DMS153 treated with DMSO at 0.1 percent for 48 hours (cell line): ENCODE measurements around the gene APBA3.

Experiments
- DNase-seq: peaks from one replicate; lab custom pipeline; 2025; ENCODE audit not compliant: unreplicated experiment; lab: John Stamatoyannopoulos, UW

Gene APBA3

DNA sequence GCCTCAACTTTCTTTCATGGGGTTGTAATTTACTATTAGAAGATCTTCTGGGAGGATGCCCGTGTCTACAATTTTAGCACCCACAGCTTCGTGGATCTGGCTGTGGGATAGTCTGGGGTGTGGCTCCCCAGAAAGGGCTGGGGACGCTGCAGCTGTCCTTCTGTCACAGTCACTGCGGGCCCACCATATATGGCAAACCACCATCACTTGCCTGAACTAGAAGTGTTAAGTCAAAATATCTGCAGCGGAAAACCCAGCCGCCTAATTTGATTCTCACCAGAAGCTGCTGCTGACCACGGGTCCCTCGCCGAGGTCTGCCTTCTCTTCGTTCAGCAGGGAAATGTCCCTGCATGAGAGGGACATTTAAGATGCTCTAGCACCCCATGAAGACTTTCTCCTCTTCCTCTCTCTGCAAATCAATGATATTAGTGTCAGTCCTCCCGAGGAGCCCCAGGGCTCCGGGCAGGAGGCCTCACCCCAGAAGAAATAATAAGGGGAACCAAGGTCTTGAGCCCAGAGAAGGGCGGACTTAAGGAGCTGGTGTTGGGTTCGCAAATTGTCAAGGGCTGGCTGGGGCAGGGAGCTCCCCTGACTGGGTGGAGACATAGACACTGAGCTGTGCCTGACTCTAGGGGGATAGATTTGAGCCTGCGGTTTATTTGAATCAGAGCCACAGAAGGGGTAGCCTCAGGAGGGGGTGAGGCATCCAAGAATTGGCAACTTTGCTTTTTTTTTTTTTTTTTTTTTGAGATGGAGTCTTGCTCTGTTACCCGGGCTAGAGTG, 27.7 kb upstream of the APBA3 start:
- no peak for DNase-seq

DNA sequence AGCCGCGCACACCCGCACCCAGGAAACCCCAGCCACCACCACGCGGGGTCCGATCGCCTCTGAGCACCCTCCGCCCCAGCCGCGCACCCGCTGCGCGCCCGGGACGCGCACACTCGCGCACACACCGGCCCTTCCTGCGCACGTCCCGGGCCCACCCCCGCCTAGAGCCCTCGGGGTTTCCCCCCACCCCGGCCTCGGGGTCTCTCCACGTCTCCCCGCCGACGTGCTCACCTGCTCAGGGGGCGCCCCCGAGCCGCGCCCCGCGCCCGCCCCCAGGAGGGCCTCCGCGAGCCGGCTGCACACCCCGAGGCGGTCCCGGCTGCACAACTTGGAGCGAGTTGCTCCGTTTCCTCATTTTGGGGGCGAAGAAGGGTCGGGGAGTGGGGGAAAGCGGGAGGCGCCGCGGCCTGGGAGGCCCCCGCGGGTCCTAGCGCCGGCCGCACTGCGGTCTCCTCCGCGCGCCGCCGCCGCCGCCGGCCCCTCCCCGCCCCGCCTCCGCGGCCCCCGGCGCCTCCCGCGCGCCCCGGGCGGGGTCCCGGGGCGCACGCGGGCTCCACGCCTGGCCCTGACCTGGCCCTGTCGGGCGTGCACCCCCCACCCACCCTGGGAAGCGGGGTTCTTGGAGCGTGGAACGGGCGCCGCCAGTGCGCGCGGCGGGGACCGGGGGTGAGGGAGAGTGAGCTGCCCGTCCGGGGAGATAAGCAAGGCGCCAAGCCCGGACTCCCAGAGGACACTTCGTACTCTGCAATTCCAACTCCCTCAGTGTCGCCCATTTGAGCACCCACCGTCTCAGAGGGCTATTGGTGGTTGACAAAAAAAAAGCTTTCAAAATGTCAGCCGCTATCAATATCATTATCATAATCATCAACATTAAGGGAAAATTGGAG, 24.7 kb upstream of the APBA3 start, which contains the start of gene MATK:
Gene MATK (minus strand): TSS at position 444 of the 887 bp plus-strand sequence. CDS start 1,246 bp downstream, outside the sequence.
- no peak for DNase-seq

DNA sequence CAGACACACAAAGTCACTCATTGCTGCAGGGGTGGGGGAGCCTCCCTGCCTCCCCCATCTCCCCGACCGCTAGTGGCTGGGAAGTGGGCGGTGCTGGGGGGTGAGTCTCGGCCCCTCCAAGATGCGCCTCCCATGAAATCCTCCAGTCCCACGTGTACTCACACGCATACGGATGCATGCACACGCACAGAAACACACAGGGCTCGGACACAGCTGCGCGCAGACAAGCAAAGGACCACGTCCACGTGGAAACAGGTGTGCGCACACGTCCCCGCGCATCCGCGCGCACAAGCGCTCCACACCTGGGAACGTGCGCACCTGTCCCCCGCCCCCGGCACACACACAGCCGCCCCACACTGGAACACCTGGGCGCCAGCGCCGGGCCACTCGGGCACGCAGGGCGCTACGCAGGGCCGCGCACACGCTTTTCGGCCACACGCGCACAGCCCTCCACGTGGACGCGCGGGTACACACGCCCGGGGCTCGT, 24.0 kb upstream of the APBA3 start:
- DNase-seq, result no peak

DNA sequence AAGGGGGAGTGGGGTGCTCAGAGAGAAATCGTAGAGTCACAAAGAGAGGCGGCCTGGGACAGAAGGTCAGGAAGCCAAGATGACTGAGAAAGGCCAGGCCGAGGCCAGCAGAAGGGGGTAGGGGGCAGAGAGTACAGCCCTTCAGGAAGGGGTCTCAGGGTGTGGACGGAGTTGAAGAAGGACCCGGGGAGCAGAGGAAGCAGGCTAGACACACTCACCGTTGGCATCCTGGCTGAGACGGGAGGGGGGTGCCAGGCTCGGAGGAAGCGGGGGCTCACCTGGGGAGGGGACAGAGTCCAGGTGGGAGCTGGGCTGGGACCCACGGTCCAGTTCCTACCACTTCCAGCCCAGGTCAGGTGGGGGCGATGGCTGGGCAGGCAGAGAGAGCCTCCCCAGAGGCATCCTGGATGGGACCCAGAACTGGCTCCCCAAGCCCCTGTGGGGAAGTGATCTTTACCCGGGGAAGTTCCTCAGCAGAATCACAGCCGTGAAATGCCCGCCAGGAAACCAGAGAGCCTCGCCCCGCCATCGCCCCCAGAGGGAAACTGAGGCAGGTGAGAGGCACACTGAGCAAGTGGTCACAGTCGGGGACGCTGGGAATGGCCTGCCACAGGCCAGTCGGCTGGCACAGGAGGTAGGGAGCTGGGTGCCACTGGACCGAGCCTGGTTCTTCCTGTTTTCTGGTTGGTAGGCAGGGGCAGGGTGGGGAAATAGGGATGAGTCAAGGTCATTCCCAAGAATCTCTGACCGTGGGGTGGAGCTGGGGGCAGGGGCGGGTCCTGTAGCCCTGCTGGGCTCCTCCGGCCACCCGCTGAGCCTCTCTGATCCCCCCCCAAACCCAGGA, 23.3 kb upstream of the APBA3 start:
- DNase-seq, result no peak

DNA sequence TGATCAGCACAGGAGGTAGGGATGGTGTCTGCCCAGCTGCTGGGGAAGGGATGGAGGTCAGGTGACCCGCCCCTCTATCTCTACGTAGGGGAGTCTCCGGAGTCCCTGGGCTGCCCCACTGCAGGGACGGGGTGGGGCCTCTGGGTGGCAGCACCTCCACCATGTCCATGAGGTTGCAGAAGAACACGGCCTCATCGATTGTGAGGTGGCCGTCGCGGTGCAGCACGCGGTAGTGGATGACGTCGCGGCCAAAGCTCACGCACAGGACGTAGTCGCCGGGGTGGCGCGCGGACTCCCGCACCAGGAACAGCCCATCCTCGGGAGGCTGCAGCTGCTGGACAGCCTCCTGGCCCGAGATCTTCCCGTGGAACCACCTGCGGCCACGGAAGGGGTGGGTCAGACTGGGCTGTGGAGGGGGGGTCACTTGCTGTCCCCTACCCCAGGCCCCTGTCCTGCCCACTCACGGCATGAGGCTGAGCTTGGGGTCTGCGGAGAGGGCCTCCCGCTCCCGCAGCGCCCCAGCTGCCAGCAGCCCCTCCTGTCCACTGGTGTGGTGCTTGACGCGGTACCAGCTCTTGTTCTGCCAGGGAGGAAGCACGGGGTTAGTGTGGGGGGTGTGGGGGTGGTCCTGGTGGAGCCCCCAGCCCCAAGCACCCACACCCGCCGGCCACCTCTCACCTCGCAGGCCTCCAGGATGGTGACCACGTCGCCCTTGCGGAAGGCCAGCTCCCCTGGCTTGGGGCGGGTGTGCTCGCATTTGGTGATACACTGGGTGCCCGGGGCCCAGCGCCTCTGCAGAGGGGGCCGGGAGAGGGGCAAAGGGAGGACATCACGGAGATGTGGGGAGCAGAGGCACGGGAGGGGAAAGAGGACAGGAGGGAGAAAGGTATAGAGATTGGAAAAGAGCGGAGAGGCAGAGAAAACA, 22.4 kb upstream of the APBA3 start:
- no peak for DNase-seq

DNA sequence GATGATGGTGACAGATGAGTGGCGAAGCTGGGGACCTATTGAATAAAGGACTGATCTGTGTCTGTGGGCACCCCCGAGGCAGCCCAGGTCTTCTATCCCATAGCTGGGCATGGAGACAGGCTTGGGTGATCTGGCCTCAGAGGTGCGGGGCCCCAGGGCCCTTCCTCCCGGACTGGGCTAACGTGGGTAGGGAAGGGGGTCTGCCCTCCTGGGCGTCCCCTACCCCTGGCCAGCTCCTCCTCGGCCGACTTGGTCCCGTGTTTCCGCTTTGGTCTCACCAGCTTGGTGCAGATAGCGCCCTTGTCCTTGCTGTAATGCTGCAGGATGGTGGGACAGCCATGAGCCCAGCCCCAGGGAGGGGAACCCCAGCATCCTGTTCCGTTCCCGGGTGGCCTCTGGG, 21.4 kb upstream of the APBA3 start:
- DNase-seq, result no peak

DNA sequence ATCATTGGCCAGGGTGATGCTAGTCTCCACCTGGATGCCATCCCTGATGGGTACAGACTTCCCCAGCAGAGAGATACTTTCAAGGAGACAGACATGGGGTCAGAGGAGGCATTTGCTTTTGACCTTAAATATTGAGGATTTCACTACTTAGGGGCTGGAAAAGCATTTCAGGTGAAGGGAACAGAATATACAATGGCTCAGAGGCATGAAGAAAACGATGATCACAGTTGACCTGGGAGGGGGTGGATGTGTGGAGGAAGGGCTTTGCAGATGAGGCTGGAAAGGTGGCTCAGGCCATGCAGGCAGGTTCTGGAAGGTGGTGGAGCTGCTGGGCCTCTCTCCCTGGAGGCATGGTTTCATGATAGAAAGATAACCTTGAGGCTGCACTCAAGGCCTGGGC, 20.8 kb upstream of the APBA3 start:
- DNase-seq, result no peak

DNA sequence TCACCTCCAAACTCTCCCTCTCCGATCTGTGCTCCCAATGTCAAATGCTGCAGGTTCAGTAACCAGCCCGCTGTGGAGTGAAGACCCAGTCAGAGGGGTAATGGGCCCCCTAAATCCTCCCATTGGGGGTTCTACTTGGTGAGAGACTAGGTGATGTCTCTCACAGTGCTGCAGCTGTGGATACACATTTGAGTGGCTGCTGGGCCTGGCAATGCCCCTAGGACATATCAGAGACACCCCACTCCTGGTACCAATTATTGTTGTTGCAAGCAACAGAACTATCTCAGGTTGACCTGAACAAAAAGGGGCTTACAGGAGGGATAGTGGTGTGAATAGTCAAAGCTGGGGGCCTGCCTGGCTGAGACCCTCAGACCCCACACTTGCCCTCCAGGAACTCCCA, 20.1 kb upstream of the APBA3 start:
- no peak for DNase-seq

DNA sequence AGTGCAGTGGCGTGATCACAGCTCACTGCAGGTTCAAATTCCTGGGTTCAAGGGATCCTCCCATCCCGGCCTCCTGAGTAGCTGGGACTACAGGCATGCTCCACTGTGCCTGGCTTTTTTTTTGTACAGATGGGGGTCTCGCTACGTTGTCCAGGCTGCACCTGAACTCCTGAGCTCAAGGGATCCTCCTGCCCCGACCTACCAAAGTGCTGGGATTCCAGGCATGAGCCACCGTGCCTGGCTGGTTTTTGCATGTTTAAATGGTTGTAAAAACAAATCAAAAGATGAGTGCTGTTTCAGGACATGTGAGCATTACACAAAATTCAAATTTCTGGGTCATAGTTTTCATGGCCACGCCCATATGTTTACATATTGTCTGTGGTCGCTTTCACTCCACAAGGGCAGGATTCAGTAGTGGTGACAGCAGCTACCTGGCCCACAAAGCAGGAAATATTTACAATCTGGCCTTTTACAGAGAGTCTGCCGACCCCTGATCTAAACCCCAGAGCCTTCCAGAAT, 19.4 kb upstream of the APBA3 start:
- DNase-seq, result no peak

DNA sequence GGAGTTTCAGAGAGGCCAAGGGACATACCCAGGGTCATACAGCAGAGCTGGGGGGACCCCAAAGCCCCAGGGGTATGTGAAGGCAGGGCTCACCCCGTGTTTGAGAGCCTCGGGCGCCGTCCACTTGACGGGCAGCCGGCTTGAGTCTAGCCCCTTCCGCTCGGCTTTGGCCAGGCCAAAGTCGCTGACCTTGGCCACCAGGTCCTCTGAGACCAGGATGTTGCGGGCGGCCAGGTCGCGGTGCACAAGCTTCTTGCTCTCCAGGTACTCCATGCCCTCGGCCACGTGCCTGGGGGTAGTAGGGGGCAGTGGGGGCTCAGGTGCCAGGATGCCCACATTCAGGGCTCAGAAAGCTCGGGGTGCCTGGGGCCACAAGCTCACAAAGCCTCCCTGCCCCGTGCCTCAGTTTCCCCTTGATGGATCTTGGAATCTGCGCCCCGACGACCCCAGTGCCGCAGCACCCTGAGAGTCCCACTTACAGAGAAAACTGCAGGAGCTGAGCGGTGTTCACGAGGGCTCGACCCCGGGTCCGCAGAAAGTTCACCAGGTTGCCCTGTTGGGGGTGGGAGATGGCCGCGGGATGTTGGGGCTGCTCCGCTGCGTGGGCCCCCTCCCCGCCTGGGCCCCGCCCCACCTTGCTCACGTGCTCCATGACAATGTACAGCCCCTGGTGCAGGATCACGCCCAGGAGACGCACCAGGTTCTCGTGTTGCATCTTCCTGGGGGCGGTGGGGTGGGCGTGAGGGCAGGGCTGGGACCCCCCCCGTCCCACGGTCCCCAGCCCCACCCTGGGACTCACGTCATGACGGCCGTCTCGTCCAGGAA, 17.6 kb upstream of the APBA3 start:
- no peak for DNase-seq

DNA sequence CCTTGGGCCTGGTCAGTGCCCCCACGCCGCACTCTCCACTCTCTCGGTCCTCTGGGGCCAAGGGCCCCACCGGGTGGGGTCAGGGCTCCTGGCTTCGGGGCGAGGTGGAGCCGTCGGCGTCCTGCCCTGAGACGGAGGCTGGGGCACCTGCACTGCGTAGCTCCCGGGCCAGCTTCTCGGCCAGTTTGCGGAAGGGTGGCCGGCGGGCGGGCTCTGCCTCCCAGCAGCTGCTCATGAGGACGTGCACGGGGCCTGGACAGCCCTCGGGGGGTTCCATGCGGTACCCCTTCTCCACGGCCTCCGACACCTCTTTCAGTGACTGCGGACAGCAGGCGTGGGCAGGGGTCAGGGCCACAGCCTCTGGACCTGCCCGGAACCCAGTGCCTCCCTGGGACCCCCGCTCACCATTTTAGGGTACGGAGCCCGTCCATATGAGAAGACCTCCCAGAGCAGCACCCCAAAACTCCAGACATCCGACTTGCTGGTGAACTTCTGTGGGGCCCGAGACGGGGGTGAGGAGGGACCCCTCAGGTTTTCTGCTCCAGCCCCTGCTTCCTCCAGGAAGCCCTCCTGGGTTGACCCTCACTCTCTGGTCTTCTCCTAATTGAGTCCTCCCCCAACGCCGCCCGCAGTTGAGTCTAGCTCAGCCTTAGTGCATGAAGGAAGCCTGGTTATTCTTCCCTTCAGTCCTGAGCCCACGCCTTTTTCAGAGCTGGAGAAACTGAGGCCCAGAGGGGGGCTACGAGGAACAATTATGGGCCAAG, 16.8 kb upstream of the APBA3 start:
- DNase-seq, result no peak

DNA sequence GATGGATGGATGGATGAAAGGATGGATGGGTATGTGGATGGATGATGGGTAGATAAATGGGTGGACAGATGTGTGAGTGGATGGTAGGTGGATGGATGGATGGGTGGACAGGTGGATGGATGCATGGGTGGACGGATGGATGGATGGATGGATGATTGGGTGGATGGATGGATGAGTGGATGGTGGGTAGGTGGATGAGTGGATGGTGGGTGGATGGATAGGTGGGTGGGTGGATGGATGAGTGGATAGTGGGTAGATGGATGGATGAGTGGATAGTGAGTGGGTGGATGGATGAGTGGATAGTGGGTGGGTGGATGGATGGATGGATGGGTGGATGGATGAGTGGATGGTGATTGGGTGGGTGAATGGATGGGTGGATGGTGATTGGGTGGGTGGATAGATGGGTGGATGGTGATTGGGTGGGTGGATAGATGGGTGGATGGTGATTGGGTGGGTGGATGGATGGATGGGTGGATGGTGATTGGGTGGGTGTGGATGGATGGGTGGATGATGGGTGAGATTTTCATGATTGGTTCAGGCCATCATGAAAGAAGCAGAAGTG, 15.1 kb upstream of the APBA3 start:
- DNase-seq, result no peak

DNA sequence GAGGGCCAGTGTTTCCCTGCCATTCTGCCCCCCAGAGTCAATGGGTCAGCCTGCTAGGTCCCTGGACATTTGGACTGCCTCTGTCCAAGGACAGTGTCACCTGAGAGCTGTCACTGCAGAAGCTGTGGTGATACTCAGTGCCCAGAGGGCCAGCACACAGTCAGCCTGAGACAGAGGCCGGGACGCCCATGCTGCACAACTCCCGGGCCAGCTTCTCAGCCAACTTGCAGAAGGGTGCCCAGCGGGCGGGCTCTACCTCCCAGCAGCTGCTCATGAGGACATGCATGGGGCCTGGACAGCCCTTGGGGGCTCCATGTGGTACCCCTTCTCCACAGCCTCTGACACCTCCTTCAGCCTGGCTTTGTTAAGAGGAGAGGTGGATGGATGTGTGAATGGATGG, 14.3 kb upstream of the APBA3 start:
- DNase-seq, result no peak

DNA sequence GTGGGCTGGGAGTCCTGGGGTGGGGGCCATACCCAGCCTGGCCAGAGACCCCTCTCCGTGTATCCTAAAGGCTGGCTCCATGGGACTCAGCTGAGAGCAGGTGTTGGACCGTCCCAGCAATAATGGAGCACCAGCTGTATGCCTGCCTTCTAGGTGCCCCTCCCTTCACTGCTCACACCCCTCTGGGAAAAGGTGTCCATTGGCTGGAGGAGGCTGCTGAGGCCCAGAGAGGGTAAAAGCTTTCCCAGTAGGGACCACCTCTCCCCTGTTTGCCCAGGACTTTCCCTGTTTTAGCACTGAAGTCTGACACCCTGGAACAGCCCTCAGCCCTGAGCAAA, 13.9 kb upstream of the APBA3 start:
- no peak for DNase-seq

DNA sequence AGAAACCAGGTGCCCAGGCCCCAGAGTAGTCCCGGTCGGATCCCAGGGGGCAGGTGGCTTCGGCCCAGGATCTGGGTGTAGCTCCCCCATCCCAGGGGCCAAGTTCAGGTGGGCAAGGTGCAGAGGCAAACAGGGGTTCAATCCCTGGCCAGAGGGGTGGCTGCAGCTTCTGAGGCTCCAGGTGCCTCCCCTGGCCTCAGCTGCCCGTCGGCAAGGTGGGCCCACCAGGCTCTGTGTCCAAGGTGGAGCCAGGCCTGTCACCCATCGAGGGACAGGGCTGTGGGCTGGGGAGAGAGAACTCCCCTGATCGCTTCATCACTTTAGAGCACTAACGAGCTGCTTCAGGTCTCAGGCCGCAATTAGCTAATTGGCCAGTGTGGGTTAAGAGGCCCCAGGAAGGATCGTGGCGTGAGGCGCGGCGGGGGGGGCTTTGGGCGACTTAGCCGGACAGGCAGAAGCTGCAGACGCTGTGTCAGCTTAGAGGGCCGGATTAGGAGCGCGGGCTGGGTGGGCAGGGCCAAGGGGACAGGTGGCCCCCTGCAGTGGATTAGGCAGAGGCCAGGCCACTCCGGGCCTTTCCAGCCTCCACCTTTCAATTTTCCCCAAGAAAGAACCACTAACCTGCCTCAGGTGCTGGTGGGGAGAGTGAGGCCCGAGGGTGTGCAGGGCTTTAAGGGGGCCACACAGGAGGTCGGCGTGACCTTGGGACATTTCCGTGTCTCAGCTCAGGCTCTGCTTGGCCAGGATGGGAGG, 13.3 kb upstream of the APBA3 start:
- no peak for DNase-seq

DNA sequence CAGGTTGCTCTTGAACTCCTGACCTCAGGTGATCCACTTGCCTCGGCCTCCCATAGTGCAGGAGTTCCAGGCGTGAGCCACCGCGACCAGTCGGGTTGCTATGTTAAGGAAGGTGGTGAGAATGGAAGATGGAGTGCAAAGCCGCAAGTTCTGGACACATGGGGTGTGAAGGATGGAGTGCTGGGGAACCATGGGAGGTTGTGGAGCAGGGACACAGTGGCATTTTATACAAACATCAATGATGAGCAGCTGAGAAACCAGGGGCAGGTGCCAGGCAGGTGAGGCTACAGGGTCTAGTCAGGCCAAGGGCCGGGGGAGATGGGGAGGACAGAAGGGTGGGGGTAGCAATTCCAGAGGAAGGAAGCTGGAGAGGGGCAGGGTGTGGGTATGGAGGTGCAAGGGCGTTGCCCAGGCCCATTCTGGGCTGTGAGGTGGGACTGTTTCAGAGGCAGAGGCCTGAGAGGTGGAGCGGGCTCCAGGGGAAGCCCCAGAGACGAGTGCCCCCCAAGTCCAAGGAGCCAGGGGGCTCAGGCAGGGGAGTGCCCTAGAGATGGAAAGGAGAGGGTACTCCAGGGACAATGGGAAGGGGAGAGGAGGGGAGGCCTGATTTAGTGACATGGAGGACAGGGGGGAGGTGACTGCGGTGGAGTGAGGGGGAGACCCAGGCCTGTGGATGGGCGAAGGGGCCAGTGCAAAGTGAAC, 12.5 kb upstream of the APBA3 start:
- no peak for DNase-seq
